Stimulated activated CD4-positive, alpha-beta T cell treated with anti-CD3 and anti-CD28 coated beads, Interleukin-1b, Interleukin-23, amount 100 ng/mL, for 48 hours (primary cell): ENCODE results near the gene MAPKAP1.

ENCODE experiments used
- DNase-seq: peaks from one replicate; pipeline ENCODE4 v3.0.0-alpha.2; 2020

Gene MAPKAP1

GRCh38 chr9:125559194-125559593 lies 147.8 kb downstream of the MAPKAP1 start:
- DNase-seq: no peak

GRCh38 chr9:125558453-125559092 lies 148.4 kb downstream of the MAPKAP1 start:
- DNase-seq: peak; percentile 42

GRCh38 chr9:125556046-125556721 lies 150.8 kb downstream of the MAPKAP1 start:
- no peak for DNase-seq

- DNase-seq: no peak
Measured at GRCh38 chr9:125554726-125555125, 152.3 kb downstream of the MAPKAP1 start.

GRCh38 chr9:125551781-125552180 lies 155.2 kb downstream of the MAPKAP1 start:
- DNase-seq: no peak

GRCh38 chr9:125549891-125550885 lies 156.8 kb downstream of the MAPKAP1 start:
- DNase-seq: no peak

- DNase-seq: no peak
Measured at GRCh38 chr9:125549465-125549871, 157.5 kb downstream of the MAPKAP1 start.

GRCh38 chr9:125549039-125549438 lies 158.0 kb downstream of the MAPKAP1 start:
- DNase-seq: no peak

GRCh38 chr9:125548141-125548540 lies 158.9 kb downstream of the MAPKAP1 start:
- DNase-seq: no peak

GRCh38 chr9:125547368-125547767 lies 159.6 kb downstream of the MAPKAP1 start:
- no peak for DNase-seq

GRCh38 chr9:125545845-125546244 lies 161.2 kb downstream of the MAPKAP1 start:
- DNase-seq: no peak

- DNase-seq: no peak
Measured at GRCh38 chr9:125544988-125545651, 161.9 kb downstream of the MAPKAP1 start.

GRCh38 chr9:125544484-125544883 lies 162.5 kb downstream of the MAPKAP1 start:
- DNase-seq: no peak

GRCh38 chr9:125541840-125542243 lies 165.2 kb downstream of the MAPKAP1 start:
- DNase-seq: no peak

- DNase-seq: no peak
Measured at GRCh38 chr9:125540497-125540896, 166.5 kb downstream of the MAPKAP1 start.

- no peak for DNase-seq
Measured at GRCh38 chr9:125538092-125538473, 168.9 kb downstream of the MAPKAP1 start.

- no peak for DNase-seq
Measured at GRCh38 chr9:125537442-125538091, 169.4 kb downstream of the MAPKAP1 start.

GRCh38 chr9:125536776-125537175 lies 170.2 kb downstream of the MAPKAP1 start:
- no peak for DNase-seq

GRCh38 chr9:125536167-125536772 lies 170.7 kb downstream of the MAPKAP1 start:
- DNase-seq: no peak

- DNase-seq: no peak
Measured at GRCh38 chr9:125534971-125535701, 171.9 kb downstream of the MAPKAP1 start.
